Activated T-helper 1 cell treated with anti-CD3 and anti-CD28 coated beads, Interleukin-12 subunit alpha, Interleukin-12 subunit beta, Interleukin-2, Interleukin-4 antibody, amounts not matched to agents 30 ng/mL and 10 ng/mL and 1 ng/mL, durations not matched to agents 14 hours and 24 hours and 36 hours (primary cell): ENCODE data around the gene GATA6. TPM values are rescaled to one million over a fixed set of nuclear protein-coding genes. Genes with fewer than 3 reads are reported as not detected.
A peak's percentile ranks its signal among the peaks of the same experiment; 100 is the strongest.

Experiments used
- DNase-seq: peaks from one replicate; pipeline ENCODE4 v3.0.0; 2021; ENCODE audit warnings: low spot score
- H3K27ac Mint-ChIP-seq: one replicate; pipeline ENCODE4 v1.8.0; 2021; ENCODE audit warnings: mild to moderate bottlenecking, mixed read lengths
- H3K27me3 Mint-ChIP-seq: one replicate; pipeline ENCODE4 v1.8.0; 2022; ENCODE audit warnings: mild to moderate bottlenecking, moderate library complexity, mixed read lengths; ENCODE audit not compliant: insufficient read depth
- H3K36me3 Mint-ChIP-seq: one replicate; pipeline ENCODE4 v1.8.0; 2021; ENCODE audit warnings: low read depth, mixed read lengths
- H3K4me1 Mint-ChIP-seq: one replicate; pipeline ENCODE4 v1.8.0; 2021; ENCODE audit warnings: low read depth, mixed read lengths
- H3K4me3 Mint-ChIP-seq: one replicate; pipeline ENCODE4 v1.8.0; 2021; ENCODE audit warnings: mild to moderate bottlenecking, moderate library complexity, mixed read lengths
- H3K9me3 Mint-ChIP-seq: one replicate; pipeline ENCODE4 v1.8.0; 2021; ENCODE audit warnings: mixed read lengths
- intact Hi-C: fragments of 100-400 bp; cut with micrococcal nuclease; formaldehyde crosslinking; loops from one replicate; pipeline ENCODE4 v1.15.1; 2024
- total RNA-seq: library from RNA; stranded (reverse); gene quantifications from 2 replicates; pipeline ENCODE4 v1.2.3, GENCODE V29; 2022

Gene GATA6
- not detected in 2 replicates for total RNA-seq

DNA sequence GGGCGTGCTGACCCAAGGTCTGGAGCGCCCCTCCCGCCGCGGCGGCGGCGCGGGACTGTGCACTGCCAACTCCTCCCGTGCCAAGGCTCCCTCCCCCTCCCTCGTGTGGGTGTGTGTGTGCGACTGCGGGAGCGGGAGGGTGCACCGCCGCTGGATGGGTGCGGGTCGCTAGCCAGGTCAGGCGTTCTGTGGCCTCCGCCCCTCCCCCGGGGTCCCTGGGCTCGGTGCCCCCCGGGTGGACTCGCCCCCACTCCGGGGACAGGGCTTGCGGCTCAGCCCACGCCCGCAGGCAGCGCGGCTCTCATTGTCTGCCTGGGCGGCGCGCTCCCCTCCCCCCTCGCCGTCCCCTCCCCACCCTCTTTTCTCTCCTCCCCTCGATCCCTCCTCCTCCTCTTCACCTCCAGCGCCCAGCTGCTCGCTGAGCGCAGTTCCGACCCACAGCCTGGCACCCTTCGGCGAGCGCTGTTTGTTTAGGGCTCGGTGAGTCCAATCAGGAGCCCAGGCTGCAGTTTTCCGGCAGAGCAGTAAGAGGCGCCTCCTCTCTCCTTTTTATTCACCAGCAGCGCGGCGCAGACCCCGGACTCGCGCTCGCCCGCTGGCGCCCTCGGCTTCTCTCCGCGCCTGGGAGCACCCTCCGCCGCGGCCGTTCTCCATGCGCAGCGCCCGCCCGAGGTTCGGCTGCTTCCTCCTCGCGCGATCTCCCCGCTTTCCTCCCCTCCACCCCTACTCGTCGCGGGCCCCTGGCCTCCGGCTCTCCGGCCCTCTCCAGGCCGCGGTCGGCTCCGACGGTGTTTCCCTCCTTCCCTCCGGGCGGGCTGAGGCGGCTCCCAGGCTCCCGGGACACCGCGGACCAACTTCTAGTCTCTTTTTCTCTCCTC lies at the start of gene GATA6:
Gene GATA6, plus strand, starts transcription at position 579 of the 878 bp plus-strand sequence. CDS start 1,556 bp downstream, outside the sequence.
- Mint-ChIP-seq H3K4me3 (peak within 1 kb of the TSS; percentile 85), H3K27ac (peak within 1 kb of the TSS; percentile 58), H3K9me3 (no peaks in the 10 kb centered on the region), H3K36me3 (no peaks in the 10 kb centered on the region), H3K27me3 (peaks cover 67% of the 10 kb centered on the region), H3K4me1 (no peaks in the 10 kb centered on the region)
- DNase-seq = no peak
- intact Hi-C loops = loop anchor here (2.0 kb wide), 2 partner anchors 180 to 394 kb away; no protein-coding TSS in a partner anchor

DNA sequence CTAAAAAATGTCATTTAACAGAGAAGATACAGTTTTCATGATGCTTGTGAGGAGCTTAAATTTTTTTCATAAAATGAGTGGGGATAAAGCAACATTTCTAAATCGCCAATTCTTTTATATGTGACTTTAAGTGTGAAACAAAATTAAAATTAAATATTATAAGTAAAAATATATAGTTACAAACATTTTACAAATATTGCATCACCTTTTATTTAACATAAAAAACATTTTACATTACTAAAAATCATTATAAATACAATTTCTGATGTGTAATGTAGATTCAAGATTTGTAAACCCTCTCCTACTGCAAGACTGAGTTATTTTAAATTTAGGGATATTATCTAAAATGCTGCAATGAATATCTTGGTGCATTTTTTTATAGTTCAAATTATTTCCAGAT lies 44.4 kb upstream of the GATA6 start:
- DNase-seq = no peak
- H3K4me1 Mint-ChIP-seq = no peaks in the 10 kb centered on the region
- no peaks in the 10 kb centered on the region for H3K27me3 Mint-ChIP-seq
- H3K9me3 Mint-ChIP-seq = no peaks in the 10 kb centered on the region
- no peak overlapping the region for H3K4me3 Mint-ChIP-seq
- intact Hi-C loops = no loop called here
- no peaks in the 10 kb centered on the region for H3K36me3 Mint-ChIP-seq
- H3K27ac Mint-ChIP-seq = no peak overlapping the region

DNA sequence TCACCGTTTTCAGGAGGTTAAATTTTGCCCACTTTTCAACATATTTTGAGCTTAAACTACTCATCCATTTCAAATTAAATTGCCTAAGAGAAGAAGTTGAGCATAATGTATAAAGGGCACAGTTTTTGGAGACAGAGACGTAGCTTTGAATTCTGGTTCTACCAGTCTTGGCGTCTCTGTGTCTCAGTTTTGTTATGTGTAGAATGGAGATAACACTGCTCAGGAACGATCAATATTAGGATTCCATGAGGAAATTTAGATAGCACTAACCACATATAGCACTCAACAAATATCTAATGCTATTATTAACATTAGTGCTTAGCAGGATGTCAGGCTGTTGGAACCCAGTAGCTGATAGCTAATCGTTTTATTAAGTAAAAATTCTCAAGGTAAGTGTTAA lies 40.4 kb upstream of the GATA6 start:
- H3K27me3 Mint-ChIP-seq = no peaks in the 10 kb centered on the region
- intact Hi-C loops = no loop called here

GRCh38 chr18:22129778-22130177 lies 39.6 kb upstream of the GATA6 start:
- Mint-ChIP-seq H3K4me1 (no peaks in the 10 kb centered on the region), H3K4me3 (no peak overlapping the region), H3K27me3 (no peaks in the 10 kb centered on the region), H3K36me3 (no peaks in the 10 kb centered on the region), H3K9me3 (peaks cover 3% of the 10 kb centered on the region), H3K27ac (no peak overlapping the region)
- intact Hi-C loops = no loop called here
- DNase-seq = no peak

More for the DNA sequence above, 40.4 kb upstream of the GATA6 start:
- no peak overlapping the region for H3K27ac Mint-ChIP-seq
- H3K9me3 Mint-ChIP-seq = peaks cover 3% of the 10 kb centered on the region
- no peak for DNase-seq
- H3K36me3 Mint-ChIP-seq = no peaks in the 10 kb centered on the region
- H3K4me3 Mint-ChIP-seq = no peak overlapping the region
- no peaks in the 10 kb centered on the region for H3K4me1 Mint-ChIP-seq

GRCh38 chr18:22132258-22132657 lies 37.1 kb upstream of the GATA6 start:
- no peak for DNase-seq
- Mint-ChIP-seq H3K27ac (no peak overlapping the region), H3K9me3 (peaks cover 3% of the 10 kb centered on the region), H3K4me3 (no peak overlapping the region), H3K36me3 (no peaks in the 10 kb centered on the region), H3K27me3 (no peaks in the 10 kb centered on the region), H3K4me1 (no peaks in the 10 kb centered on the region)
- intact Hi-C loops = no loop called here

DNA sequence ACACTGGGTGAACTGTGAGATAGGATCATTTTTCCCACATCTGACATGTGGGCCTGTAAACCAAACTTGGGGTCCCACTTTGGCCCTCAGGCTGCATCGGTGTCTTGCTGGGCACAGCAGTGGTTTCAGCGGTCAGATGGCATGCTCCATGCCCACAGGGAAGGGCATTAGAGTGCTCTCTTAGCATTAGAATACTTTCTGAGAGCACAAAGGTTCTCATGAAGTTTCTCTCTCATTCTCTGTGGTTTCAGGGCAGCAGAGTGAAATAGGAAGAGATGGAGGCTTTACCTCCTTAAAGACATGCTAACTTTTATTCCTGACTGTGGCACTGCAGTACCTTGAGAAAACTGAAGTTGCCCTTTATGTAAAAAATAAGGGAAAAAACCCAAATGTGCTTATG lies 36.6 kb upstream of the GATA6 start:
- H3K36me3 Mint-ChIP-seq = no peaks in the 10 kb centered on the region
- H3K4me3 Mint-ChIP-seq = no peak overlapping the region
- no peak overlapping the region for H3K27ac Mint-ChIP-seq
- intact Hi-C loops = no loop called here
- H3K9me3 Mint-ChIP-seq = peaks cover 3% of the 10 kb centered on the region
- no peaks in the 10 kb centered on the region for H3K4me1 Mint-ChIP-seq
- no peaks in the 10 kb centered on the region for H3K27me3 Mint-ChIP-seq
- no peak for DNase-seq

GRCh38 chr18:22136395-22136794 lies 33.0 kb upstream of the GATA6 start:
- intact Hi-C loops = no loop called here
- Mint-ChIP-seq H3K27ac (no peak overlapping the region), H3K4me3 (no peak overlapping the region), H3K9me3 (peaks cover 3% of the 10 kb centered on the region), H3K4me1 (no peaks in the 10 kb centered on the region), H3K36me3 (no peaks in the 10 kb centered on the region), H3K27me3 (no peaks in the 10 kb centered on the region)
- DNase-seq = no peak

GRCh38 chr18:22141211-22141610 lies 28.2 kb upstream of the GATA6 start:
- Mint-ChIP-seq H3K27ac (no peak overlapping the region), H3K27me3 (no peaks in the 10 kb centered on the region), H3K9me3 (no peaks in the 10 kb centered on the region), H3K4me1 (no peaks in the 10 kb centered on the region), H3K4me3 (no peak overlapping the region), H3K36me3 (no peaks in the 10 kb centered on the region)
- intact Hi-C loops = no loop called here
- no peak for DNase-seq

DNA sequence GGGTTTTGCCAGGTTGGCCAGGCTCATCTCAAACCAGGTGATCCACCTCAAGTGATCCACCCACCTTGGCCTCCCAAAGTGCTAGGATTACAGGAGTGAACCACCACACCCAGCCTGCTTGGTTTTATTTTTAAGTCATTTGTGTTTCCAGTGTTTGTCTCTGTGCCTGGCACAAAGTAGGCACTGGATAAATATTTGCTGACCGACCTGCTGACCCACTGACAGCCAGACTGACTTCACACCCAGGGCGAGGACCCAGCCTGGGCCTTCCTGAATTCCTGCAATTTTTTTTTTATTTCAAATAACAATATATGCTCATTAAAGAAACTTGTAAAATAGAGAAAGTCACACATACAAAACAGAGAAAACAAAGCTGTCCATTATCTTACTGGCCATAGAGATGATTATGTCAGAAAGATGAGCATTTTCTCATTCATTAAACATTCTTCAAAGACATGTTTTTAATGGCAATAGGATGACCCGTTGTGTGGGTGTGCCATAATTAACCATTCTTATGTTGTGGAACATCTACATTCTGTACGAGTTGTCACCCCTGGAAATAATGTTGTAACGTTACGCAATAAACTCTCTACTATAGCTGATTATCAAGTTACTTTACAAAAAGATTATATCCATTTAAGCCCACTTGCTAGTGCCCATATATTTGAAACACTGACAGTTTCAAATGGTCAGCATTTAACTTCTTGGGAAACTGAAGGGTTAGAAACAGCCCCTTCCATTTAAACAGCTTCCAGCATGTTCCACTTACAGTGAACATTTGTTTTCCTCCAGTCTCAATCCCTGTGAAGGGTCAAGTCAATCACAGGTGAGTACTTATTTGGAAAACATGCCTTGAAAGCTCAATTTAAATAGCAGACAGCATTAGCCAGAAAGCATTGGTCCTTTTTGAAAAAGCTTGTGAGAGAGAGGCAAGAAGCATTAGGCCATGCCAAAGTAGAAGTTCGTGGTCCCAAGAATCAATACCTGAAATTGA lies 25.7 kb upstream of the GATA6 start:
- H3K27me3 Mint-ChIP-seq = no peaks in the 10 kb centered on the region
- H3K36me3 Mint-ChIP-seq = no peaks in the 10 kb centered on the region
- no peaks in the 10 kb centered on the region for H3K4me1 Mint-ChIP-seq
- no peak for DNase-seq
- intact Hi-C loops = no loop called here
- no peak overlapping the region for H3K27ac Mint-ChIP-seq
- no peak overlapping the region for H3K4me3 Mint-ChIP-seq
- no peaks in the 10 kb centered on the region for H3K9me3 Mint-ChIP-seq

DNA sequence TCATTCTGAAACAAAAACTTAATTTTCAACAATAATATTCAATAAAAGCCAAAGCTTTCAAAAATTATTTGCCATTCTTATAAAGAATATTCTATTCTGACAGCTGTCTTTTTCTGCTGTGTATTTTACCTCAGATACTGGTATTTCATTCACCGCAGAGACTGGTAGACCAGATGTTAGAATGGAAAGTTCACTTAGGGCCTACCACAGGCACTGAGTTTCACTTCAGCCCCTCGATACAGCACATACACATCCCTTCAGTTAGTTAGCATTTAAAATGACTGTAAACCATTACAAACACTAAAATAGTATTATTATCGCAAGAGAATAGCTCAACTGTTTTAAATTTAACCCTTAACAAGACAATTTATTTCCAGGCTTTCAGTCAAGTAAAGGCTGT lies 24.2 kb upstream of the GATA6 start:
- Mint-ChIP-seq H3K9me3 (no peaks in the 10 kb centered on the region), H3K4me1 (no peaks in the 10 kb centered on the region), H3K27ac (no peak overlapping the region), H3K36me3 (no peaks in the 10 kb centered on the region), H3K27me3 (no peaks in the 10 kb centered on the region), H3K4me3 (no peak overlapping the region)
- intact Hi-C loops = no loop called here
- DNase-seq = no peak

DNA sequence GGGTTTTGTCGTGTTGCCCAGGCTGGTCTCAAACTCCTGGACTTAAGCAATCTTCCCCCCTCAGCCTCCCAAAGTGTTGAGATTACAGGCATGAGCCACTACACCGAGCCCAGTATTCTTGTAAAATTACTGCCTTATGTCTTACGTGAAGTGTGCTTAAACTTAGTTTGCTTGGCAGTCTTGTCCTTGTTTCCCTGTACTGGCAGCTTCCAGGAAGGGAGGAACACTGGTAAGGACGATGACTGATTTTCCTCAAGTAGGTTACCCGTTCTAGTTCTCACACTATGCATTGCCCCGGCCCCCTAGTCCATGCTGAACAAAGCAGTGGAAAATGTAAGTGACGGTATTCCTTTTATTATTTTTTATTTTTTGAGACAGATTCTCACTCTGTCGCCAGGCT lies 19.7 kb upstream of the GATA6 start:
- no peaks in the 10 kb centered on the region for H3K36me3 Mint-ChIP-seq
- no peaks in the 10 kb centered on the region for H3K27me3 Mint-ChIP-seq
- intact Hi-C loops = no loop called here
- H3K4me3 Mint-ChIP-seq = no peak overlapping the region
- H3K4me1 Mint-ChIP-seq = no peaks in the 10 kb centered on the region
- H3K9me3 Mint-ChIP-seq = no peaks in the 10 kb centered on the region
- no peak for DNase-seq
- no peak overlapping the region for H3K27ac Mint-ChIP-seq

DNA sequence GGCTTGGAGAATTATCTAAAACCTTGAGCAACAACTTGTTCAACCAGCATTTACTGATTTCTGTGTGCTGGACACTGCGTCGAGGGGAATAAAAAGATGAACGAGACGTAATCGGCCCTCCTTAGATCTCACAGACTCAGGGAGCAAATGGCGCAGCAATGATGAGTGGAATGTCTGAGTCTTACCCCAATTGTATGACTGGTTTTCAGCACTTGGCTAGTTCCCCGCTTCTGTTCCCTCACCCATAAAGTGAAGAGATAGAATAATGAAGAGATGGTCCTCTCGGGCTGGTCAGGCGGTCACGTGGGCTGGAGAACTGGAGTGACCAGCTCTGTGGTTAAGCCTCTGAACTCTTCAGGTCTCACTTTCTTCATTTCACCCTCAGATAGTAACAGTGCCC lies 17.3 kb upstream of the GATA6 start:
- H3K27me3 Mint-ChIP-seq = no peaks in the 10 kb centered on the region
- no peak overlapping the region for H3K27ac Mint-ChIP-seq
- intact Hi-C loops = no loop called here
- DNase-seq = no peak
- H3K4me3 Mint-ChIP-seq = no peak overlapping the region
- no peaks in the 10 kb centered on the region for H3K4me1 Mint-ChIP-seq
- H3K36me3 Mint-ChIP-seq = no peaks in the 10 kb centered on the region
- no peaks in the 10 kb centered on the region for H3K9me3 Mint-ChIP-seq

DNA sequence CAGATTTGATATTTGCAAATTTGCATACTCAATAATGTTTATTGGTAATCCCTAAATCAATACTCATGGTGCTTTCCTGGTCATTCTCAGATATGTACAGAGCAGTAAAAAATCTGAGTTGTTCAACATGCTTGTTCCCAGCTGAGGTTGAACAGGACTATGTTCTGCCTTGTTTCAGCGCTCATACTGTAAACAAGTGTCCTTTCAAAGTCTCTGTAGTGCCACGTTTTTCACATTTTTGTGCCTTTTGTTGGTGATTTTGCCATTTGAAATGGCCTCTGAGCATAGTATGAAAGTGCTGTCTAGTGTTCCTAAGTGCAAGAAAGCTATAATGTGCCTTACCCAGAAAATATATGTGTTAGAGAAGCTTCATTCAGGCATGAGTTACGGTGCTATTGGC lies 16.0 kb upstream of the GATA6 start:
- intact Hi-C loops = no loop called here
- no peak overlapping the region for H3K4me3 Mint-ChIP-seq
- no peaks in the 10 kb centered on the region for H3K36me3 Mint-ChIP-seq
- no peak for DNase-seq
- no peaks in the 10 kb centered on the region for H3K9me3 Mint-ChIP-seq
- H3K4me1 Mint-ChIP-seq = no peaks in the 10 kb centered on the region
- no peak overlapping the region for H3K27ac Mint-ChIP-seq
- H3K27me3 Mint-ChIP-seq = no peaks in the 10 kb centered on the region
